GM12872 (cell line): ENCODE results near the gene DCAF16.

Experiments
- TF ChIP-seq, protein P1 (sequence below): IDR thresholded peaks from 3 replicates; pipeline ENCODE4 v1.5.1; 2011; ENCODE audit warnings: low read depth, mild to moderate bottlenecking, low read length, moderate library complexity; ENCODE audit not compliant: insufficient read depth

The DCAF16 gene

DNA sequence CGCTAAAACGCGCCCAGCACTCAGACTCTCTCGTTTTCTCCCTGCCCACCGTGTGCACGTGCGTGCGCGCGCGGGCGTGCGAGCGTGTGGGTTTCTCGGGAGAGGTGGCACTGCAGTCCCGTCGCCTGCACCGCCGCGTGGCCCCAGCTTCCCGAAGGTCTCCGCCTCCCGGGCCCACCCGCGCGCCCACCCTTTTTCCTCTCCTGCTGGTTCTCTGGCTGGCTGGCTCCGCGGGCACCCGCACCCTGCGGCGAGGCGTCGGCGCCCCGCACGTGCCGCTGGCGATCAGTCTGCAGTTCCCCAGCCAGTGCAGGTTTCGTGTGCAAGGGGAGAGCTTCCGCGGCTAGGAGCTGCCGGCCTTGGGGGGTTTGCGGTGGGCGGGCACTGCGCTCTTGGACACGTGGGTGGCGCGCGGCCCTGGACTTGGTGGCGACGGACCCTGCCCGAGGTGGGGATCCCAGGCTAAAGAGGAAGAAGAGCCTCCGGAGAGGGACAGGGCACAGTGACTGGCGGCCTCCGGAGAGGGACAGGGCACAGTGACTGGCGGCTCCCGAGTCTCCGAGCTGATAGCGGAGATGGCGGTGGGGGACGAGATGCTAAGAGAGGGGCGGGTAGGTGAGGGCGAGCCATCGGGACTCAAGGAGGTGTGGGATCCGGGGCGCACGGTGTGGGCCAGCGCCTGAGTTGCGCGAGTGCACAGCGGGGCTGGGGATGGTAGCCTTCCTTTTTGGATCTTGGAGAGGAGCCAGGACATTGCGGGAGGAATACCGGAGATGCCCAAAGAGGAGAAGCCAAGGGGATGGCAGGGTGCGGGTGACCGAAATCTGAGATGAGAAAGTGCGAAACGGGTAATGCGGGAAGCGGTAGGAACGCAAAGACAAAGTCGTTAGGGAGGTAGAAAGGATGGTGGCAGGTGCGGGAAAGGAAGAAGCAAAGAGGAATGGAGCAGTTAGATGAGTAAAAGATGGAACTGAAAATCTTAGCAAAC lies 29.0 kb downstream of the DCAF16 start, which contains the start of gene FAM184B:
Gene FAM184B (minus strand): TSS at position 322 of the 988 bp plus-strand sequence. CDS start 322 bp downstream, outside the sequence.
- TF ChIP-seq, protein P1, sequence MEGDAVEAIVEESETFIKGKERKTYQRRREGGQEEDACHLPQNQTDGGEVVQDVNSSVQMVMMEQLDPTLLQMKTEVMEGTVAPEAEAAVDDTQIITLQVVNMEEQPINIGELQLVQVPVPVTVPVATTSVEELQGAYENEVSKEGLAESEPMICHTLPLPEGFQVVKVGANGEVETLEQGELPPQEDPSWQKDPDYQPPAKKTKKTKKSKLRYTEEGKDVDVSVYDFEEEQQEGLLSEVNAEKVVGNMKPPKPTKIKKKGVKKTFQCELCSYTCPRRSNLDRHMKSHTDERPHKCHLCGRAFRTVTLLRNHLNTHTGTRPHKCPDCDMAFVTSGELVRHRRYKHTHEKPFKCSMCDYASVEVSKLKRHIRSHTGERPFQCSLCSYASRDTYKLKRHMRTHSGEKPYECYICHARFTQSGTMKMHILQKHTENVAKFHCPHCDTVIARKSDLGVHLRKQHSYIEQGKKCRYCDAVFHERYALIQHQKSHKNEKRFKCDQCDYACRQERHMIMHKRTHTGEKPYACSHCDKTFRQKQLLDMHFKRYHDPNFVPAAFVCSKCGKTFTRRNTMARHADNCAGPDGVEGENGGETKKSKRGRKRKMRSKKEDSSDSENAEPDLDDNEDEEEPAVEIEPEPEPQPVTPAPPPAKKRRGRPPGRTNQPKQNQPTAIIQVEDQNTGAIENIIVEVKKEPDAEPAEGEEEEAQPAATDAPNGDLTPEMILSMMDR = no peak

DNA sequence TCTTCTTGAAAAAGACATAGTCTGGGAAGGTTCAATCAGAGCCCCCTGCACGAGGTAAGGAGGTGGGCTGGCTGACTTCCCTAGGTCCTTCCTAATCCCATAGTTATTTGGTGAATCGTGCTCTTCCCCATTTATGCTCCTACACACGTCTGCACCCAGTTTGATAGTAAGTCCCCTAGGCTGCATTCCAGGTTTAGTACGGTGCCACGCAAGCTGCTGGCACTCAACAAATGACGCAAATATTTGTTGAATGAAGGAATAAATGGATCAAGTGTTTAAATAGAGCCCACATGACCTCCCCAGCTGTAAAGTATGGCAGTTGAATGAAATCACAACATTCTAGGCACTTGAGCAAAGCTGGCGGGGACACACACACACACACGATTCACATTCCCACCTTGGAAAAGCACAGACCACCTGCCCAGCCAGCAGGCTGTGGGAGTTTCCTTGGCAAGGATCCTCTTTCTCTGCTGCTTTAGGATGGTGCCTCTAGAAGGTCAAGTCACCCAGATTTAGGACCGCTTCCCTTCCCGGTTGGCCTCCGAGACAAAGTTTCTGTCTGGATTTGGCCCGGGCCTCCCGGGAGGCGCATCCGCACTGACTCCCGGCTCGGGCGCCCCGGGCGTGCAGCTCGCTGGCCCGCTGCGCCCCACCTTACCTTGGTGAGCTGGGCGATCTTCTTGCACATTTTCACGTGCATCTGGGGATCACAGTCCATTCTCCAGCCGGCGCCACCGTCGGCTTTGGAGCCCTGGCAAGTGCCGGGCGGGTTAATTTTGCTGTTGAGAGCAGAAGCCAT lies 29.9 kb downstream of the DCAF16 start:
- TF ChIP-seq, protein P1 = no peak

DNA sequence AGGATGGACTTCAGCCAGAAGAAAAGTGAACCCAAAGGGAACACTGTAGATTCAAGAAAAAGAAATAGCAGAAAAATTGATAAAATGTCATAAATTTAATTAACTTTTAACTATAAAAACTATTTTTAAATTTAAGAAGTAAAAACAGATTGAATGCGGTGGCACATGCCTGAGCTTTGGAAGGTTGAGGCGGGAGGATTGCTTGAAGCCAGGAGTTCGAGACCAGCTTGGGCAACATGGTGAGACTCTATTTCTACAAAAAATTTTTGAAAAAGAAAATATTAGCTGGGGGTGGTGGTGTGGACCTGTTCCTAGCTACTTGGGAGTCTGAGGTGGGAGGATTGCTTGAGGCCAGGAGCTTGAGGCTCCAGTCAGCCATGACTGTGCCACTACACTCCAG lies 32.1 kb downstream of the DCAF16 start:
- TF ChIP-seq, protein P1 = no peak

DNA sequence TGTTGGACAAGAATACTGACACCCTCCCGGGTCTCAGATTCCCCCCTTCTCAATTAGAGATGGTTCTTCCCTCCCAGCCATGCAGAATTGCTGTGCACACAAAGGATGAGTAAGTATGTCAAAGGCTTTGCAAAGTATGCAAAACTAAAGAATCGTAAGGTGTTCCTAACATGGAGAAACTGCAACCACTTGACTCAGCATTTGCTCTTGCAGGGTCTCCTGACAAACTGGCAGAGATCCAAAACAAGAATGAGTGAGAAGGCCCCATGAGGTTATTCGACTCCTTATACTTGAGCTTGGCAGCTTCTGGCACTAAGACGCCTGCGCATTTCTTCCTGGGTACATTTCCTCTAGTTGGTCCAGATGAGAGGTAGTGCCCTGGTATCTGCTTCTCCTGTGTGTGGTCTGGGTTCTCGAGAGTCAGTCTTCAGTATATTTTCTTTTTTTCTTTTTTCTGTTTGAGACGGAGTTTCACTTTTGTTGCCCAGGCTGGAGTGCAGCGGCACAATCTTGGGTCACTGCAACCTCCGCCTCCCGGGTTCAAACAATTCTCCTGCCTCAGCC lies 37.3 kb downstream of the DCAF16 start:
- TF ChIP-seq, protein P1 = no peak

DNA sequence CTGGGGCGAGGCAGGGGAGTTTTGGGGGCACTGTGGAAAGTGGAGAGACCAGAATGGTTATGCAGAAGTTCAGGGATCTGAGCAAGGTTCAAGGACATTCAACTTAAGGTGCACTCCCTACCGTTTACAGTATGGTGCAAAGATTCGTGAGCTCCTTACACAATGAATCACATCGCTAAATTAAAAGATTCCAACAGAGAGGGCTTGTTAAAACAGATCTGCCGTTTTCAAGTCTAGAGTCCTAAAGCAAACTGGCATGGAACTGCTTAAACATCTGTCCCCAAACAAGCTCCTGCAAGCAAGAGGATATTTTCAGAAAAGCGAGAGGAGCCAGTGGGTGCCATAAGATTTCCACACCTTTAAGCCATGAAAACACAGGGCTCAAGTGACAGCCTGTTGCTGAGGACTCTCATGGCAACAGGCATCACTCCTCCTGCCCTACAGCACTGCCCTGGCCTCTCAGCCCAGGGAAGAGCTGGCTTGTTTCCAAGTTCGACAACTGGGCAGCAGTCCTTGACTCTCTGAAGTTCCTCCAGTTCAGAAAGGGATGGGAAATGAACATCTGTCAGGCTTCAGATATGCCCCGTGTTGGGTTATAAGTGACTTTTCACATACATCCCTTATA lies 39.2 kb downstream of the DCAF16 start:
- TF ChIP-seq, protein P1 = no peak

DNA sequence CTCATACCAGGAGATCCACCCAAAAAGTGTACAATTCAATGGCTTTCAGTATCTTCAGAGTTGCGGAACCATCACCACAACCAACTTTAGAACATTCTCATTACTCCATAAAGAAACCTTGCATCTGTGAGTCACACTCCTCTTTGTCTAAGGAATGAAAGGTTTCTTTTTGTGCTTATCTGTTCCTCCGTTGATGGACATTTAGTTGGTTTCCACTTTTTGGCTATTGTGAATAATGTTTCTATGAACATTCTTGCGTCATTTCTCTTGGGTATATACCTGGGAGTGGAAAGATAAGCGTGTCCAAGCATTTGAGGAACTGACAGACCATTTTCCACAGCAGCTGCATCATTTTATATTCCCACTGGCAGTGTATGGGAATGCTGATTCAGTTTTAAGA lies 39.7 kb downstream of the DCAF16 start:
- TF ChIP-seq, protein P1 = no peak
